D721Med (cell line): ENCODE results near the gene SSH2.

ENCODE experiments used
- DNase-seq: peaks from one replicate; pipeline ENCODE4 v3.0.0; 2011; ENCODE audit warnings: low spot score; ENCODE audit not compliant: insufficient read length
- FAIRE-seq: peaks from 2 replicates; lab custom pipeline; 2011; peaks lifted over from hg19 to GRCh38; lab: Jason Lieb, UNC
- CTCF ChIP-seq: IDR thresholded peaks from 2 replicates; pipeline ENCODE4 v1.5.1; 2012; ENCODE audit warnings: mild to moderate bottlenecking, control low read depth; ENCODE audit not compliant: insufficient read depth; ENCODE audit errors: missing control alignments

SSH2 gene

GRCh38 chr17:29607557-29608195 lies 322.4 kb downstream of the SSH2 start:
- no peak for DNase-seq
- no peak for TF ChIP-seq CTCF
- no peak for FAIRE-seq

- FAIRE-seq (no peak), DNase-seq (no peak)
- TF ChIP-seq CTCF = no peak
These were observed 326.8 kb downstream of the SSH2 start for GRCh38 chr17:29603109-29603674.

- TF ChIP-seq CTCF = no peak
- DNase-seq = no peak
- FAIRE-seq = no peak
These were observed 332.5 kb downstream of the SSH2 start for GRCh38 chr17:29597361-29598172.

DNA sequence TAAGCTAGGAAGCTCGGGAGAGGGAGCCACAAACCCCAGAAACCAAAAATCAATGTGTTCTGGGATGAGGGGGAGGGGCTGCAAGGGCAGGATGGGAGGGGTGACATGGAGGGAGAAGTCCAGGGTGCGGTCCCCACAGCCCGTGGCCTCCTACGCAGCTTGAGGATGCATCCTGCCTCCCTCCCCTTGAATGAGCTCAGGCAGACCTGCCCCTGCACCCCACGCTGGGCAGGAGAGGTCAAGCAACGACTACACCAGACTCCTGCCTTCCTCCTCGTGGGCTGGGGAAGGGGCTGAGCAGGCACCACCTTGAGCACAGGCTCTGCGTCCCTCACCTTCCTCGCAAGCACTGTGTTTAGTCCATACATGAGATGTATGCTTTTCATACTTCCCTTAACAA lies 333.2 kb downstream of the SSH2 start:
- no peak for TF ChIP-seq CTCF
- no peak for DNase-seq
- no peak for FAIRE-seq

DNA sequence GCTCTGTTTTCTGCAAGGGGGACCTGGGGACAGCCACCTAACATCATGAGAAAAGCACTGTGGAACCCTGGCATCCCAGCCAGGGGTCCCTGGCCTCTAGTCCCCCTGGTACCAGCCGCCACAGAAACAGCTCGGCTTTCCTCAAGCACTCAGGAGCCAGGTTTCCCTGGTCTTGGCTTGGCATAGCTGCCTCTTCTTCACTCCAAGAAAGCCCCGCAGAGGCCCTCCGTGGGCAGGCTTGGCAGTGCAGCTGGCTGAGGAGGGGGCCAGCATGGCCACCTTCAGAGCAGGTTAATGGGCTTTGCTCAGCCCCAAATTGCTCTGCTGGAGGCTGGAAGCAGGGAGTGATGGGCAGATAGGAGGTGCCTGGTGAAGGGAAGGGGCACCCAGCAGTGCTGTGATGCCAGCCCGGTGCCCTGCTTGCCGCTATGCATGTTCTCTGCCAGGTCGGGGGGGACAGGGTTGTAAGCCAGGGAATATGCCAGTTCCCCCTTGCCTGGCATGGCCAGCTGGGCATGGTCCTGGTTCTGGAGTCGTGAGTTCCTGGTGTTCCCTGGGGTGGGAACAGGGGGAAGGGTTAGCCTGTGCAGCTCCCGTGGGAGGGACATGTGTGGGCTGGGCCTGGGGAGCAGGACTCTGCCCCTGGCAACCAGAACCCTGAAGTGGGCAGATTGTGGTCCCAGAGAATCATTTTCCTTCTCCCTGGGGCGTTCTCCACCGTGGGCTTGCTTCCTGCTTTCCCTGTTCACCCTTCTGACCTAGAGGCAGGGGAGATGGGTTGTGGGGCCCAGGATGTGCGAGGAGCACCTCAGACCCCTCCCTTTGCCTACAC lies 333.9 kb downstream of the SSH2 start:
- no peak for DNase-seq
- TF ChIP-seq CTCF = no peak
- no peak for FAIRE-seq

GRCh38 chr17:29595107-29595942 lies 334.7 kb downstream of the SSH2 start:
- no peak for FAIRE-seq
- no peak for DNase-seq
- TF ChIP-seq CTCF = no peak
